Measurements from ENCODE around the gene RPS5. TPM values are rescaled to one million over a fixed set of nuclear protein-coding genes. Genes with fewer than 3 reads are reported as not detected.
"Not testable (repeated sequence)": the region's sequence is repeated elsewhere in the genome, so short reads cannot be mapped to it uniquely, and the experiment has no call there.

Gene RPS5
- total RNA-seq, 1 donor from 2014 or later = 1,223 TPM

- ATAC-seq = peak; percentile 4
Measured at GRCh38 chr19:58356766-58357480, 30.1 kb upstream of the RPS5 start.

GRCh38 chr19:58357481-58358145, 29.5 kb upstream of the RPS5 start:
- no peak for ATAC-seq

- peak; percentile 14 for ATAC-seq
Measured at GRCh38 chr19:58361900-58362271, 25.2 kb upstream of the RPS5 start.

- ATAC-seq = peak; percentile 96
Measured at GRCh38 chr19:58362272-58362994, 24.6 kb upstream of the RPS5 start, which contains the start of gene ZNF497. Gene ZNF497, minus strand, starts transcription at chr19:58362751. Its CDS starts 5,116 bp downstream, at chr19:58357635.

- no peak for ATAC-seq
Measured at GRCh38 chr19:58364146-58364545, 22.9 kb upstream of the RPS5 start.

- ATAC-seq = no peak
Measured at GRCh38 chr19:58366585-58367430, 20.3 kb upstream of the RPS5 start.

- no peak for ATAC-seq
Measured at GRCh38 chr19:58367698-58368454, 19.2 kb upstream of the RPS5 start.

GRCh38 chr19:58368561-58369360, 18.3 kb upstream of the RPS5 start:
- peak; percentile 7 for ATAC-seq

- no peak for ATAC-seq
Measured at GRCh38 chr19:58372311-58373133, 14.5 kb upstream of the RPS5 start.

- ATAC-seq = no peak
Measured at GRCh38 chr19:58374200-58374599, 12.9 kb upstream of the RPS5 start.

GRCh38 chr19:58376724-58377123, 10.3 kb upstream of the RPS5 start:
- ATAC-seq = not testable (repeated sequence)

GRCh38 chr19:58379246-58379645, 7.8 kb upstream of the RPS5 start:
- no peak for ATAC-seq

GRCh38 chr19:58380037-58380661, 6.9 kb upstream of the RPS5 start:
- ATAC-seq = no peak

- peak; percentile 93 for ATAC-seq
Measured at GRCh38 chr19:58380662-58381459, 6.2 kb upstream of the RPS5 start, which contains the start of gene ZNF837. Gene ZNF837, minus strand, starts transcription at chr19:58381030. Its CDS starts 11,698 bp downstream, at chr19:58369332.

- no peak for ATAC-seq
Measured at GRCh38 chr19:58381460-58382212, 5.4 kb upstream of the RPS5 start.

- no peak for ATAC-seq
Measured at GRCh38 chr19:58382997-58383603, 4.0 kb upstream of the RPS5 start.

- no peak for ATAC-seq
Measured at GRCh38 chr19:58385313-58385890, 1.7 kb upstream of the RPS5 start.
